HL-60 (cell line): Measurements from ENCODE around the gene PDE11A.

Experiments used
- DNase-seq, 2 experiments: peaks; one replicate each; pipeline ENCODE4 v3.0.0-alpha.2; 2010 to 2020; ENCODE audit warnings: low read depth in 1 of 2, low spot score in 1 of 2
- H3K27ac ChIP-seq: fragments of 250-450 bp; sonication (Bioruptor Pico); replicated peaks from 2 replicates; pipeline ENCODE4 v1.5.1; 2020; ENCODE audit warnings: mild to moderate bottlenecking, moderate library complexity
- H3K27me3 ChIP-seq: fragments of 250-450 bp; sonication (Bioruptor Pico); 2 replicates; pipeline ENCODE4 v1.5.1; 2021; ENCODE audit warnings: mild to moderate bottlenecking, moderate library complexity; ENCODE audit not compliant: insufficient read depth, poor library complexity, severe bottlenecking
- H3K4me3 ChIP-seq: replicated peaks from 2 replicates; pipeline ENCODE4 v1.5.1; 2011; ENCODE audit warnings: mild to moderate bottlenecking, control low read depth, low read length; ENCODE audit not compliant: insufficient read depth
- GABPA ChIP-seq: IDR thresholded peaks from 2 replicates; pipeline ENCODE4 v1.6.1; 2012; ENCODE audit warnings: low read depth
- POLR2AphosphoS5 ChIP-seq: IDR thresholded peaks from 2 replicates; pipeline ENCODE4 v1.6.1; 2012; ENCODE audit warnings: low read depth
- SPI1 ChIP-seq: IDR thresholded peaks from 2 replicates; pipeline ENCODE4 v1.6.1; 2012; ENCODE audit warnings: low read depth, mild to moderate bottlenecking, borderline replicate concordance
- TF ChIP-seq, protein P1 (sequence below): IDR thresholded peaks from one replicate; pipeline ENCODE4 v1.5.1; 2011; ENCODE audit warnings: low read length, control low read depth, inconsistent platforms; ENCODE audit not compliant: insufficient read depth
- TF ChIP-seq, protein P2 (sequence below): IDR thresholded peaks from 2 replicates; pipeline ENCODE4 v1.6.1; 2012; ENCODE audit warnings: low read depth; ENCODE audit not compliant: insufficient replicate concordance

Gene PDE11A

DNA sequence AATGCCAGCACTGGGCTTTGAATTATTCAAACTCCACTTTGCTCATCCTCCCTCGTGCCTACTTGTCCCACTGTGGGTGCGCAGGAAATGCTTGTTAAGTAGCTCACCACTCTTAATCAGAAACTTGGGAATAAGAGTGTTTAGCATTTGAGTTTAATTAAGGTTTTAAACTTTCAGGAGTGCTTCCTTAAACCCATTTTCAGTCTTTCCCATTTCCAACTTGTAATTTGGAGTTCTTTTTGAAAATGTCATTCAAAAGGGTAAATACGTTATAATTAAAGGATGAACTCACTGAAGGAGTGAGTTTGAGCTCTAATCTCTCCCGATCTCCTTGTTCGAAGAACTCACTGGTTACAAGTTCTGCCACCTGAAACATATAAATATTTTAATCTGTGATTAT, 403.4 kb downstream of the PDE11A start:
- Histone ChIP-seq H3K27ac (no peak overlapping the region), H3K4me3 (no peak overlapping the region), H3K27me3 (peaks cover 2% of the 10 kb centered on the region)
- no peak for DNase-seq
- TF ChIP-seq, protein P1, sequence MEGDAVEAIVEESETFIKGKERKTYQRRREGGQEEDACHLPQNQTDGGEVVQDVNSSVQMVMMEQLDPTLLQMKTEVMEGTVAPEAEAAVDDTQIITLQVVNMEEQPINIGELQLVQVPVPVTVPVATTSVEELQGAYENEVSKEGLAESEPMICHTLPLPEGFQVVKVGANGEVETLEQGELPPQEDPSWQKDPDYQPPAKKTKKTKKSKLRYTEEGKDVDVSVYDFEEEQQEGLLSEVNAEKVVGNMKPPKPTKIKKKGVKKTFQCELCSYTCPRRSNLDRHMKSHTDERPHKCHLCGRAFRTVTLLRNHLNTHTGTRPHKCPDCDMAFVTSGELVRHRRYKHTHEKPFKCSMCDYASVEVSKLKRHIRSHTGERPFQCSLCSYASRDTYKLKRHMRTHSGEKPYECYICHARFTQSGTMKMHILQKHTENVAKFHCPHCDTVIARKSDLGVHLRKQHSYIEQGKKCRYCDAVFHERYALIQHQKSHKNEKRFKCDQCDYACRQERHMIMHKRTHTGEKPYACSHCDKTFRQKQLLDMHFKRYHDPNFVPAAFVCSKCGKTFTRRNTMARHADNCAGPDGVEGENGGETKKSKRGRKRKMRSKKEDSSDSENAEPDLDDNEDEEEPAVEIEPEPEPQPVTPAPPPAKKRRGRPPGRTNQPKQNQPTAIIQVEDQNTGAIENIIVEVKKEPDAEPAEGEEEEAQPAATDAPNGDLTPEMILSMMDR: no peak
- no peak for TF ChIP-seq SPI1
- TF ChIP-seq, protein P2, sequence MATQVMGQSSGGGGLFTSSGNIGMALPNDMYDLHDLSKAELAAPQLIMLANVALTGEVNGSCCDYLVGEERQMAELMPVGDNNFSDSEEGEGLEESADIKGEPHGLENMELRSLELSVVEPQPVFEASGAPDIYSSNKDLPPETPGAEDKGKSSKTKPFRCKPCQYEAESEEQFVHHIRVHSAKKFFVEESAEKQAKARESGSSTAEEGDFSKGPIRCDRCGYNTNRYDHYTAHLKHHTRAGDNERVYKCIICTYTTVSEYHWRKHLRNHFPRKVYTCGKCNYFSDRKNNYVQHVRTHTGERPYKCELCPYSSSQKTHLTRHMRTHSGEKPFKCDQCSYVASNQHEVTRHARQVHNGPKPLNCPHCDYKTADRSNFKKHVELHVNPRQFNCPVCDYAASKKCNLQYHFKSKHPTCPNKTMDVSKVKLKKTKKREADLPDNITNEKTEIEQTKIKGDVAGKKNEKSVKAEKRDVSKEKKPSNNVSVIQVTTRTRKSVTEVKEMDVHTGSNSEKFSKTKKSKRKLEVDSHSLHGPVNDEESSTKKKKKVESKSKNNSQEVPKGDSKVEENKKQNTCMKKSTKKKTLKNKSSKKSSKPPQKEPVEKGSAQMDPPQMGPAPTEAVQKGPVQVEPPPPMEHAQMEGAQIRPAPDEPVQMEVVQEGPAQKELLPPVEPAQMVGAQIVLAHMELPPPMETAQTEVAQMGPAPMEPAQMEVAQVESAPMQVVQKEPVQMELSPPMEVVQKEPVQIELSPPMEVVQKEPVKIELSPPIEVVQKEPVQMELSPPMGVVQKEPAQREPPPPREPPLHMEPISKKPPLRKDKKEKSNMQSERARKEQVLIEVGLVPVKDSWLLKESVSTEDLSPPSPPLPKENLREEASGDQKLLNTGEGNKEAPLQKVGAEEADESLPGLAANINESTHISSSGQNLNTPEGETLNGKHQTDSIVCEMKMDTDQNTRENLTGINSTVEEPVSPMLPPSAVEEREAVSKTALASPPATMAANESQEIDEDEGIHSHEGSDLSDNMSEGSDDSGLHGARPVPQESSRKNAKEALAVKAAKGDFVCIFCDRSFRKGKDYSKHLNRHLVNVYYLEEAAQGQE: no peak
- no peak for TF ChIP-seq POLR2AphosphoS5
- no peak for TF ChIP-seq GABPA

DNA sequence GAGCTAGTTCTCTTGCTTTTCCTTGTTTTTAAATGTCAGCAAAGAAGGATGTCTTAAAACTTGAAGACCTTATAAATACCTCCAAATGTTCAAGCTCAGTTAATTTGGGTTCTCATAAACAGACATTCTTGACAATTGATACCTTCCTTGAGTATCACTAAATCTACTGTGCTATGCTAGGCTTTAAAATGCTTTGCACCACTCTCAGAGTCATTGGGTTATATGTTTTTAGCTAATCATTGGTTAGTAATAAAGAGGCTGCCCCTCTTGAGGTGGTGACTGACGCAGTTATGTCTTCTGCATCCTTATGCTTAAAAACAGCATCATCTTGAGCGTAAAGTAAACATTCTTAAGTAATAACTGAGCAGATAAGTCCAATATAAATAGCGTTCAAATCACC, 404.0 kb downstream of the PDE11A start:
- DNase-seq: no peak
- H3K27ac ChIP-seq: no peak overlapping the region
- peaks cover 2% of the 10 kb centered on the region for H3K27me3 ChIP-seq
- TF ChIP-seq SPI1 (no peak), POLR2AphosphoS5 (no peak), GABPA (no peak)
- TF ChIP-seq, protein P2: no peak
- TF ChIP-seq, protein P1: no peak
- H3K4me3 ChIP-seq: no peak overlapping the region

DNA sequence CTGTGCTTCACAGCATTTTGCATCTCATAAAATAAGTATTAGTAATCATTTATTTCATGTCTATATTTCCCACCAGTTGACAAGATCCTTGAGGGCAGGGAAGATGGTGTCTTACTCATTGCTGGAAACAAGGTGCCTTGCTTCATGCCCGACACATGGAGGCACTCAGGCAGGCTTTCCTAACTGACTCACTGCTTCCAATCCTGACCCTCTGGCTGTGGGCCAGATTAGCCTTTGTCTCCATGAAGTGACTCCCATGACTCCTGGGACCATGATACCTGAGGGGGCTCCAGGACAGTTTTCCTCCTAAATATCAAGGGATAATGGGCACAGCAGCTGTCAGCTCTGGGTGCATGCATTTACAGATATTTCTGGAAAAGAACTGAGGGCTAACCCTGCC, 405.0 kb downstream of the PDE11A start:
- peaks cover 2% of the 10 kb centered on the region for H3K27me3 ChIP-seq
- TF ChIP-seq, protein P2: no peak
- TF ChIP-seq GABPA (no peak), SPI1 (no peak), POLR2AphosphoS5 (no peak)
- TF ChIP-seq, protein P1: no peak
- H3K4me3 ChIP-seq: no peak overlapping the region
- DNase-seq: no peak
- no peak overlapping the region for H3K27ac ChIP-seq
